Epidermal melanocyte (primary cell): Measurements from ENCODE around the gene ACTN3.
"Not testable (repeated sequence)": the region's sequence is repeated elsewhere in the genome, so short reads cannot be mapped to it uniquely, and the experiment has no call there.

Experiments used
- DNase-seq: peaks from one replicate; pipeline ENCODE4 v3.0.0; 2011; ENCODE audit warnings: low spot score; ENCODE audit not compliant: insufficient read length

Gene ACTN3

DNA sequence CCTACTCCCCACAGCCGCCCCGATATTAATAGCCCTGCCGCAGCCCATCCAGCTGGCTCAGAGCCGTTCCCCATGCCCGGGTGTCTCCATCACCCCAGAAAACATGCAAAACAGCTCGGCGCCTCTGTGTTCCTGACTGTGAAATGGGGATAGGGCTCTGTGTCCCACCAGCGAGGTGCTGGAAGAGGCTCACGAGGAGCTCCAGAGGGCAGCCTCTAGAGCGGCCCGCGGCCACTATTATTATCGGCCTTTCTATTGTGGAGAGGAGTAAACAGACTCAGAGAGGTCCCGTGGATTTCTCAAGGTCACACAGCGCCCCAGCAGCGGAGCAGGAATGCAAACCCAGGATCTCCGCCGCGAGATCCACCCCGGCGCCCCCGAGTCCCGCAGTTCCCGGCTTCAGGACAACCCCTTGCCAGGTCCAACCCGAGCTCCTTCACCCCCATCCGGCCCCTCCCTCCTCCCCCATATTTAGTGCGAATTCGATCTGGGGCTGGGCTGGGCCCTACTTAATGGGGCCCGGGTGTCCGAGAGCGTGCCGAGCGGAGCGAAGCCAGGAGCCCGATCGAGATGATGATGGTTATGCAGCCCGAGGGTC is at the start of gene ACTN3:
ACTN3 (plus strand) TSS at position 536 of the 598 bp plus-strand sequence; CDS start at position 571, 35 bp downstream.
- DNase-seq: no peak

DNA sequence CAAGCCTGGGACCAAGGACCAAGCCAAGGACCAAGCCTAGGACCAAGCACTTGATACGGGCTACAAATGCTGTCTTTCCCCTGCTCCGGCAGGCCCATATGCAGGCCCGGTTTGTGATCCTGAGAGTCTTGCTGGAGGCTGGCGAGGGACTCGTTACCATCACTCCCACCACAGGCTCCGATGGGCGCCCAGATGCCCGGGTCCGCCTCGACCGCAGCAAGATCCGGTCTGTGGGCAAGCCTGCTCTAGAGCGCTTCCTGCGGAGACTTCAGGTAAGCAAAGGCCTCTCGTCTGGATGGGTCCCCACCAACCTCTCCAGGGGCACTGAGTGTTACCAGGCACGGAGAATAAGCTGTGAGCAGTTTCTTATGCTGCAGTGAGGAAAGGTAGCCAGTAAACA is 49.5 kb upstream of the ACTN3 start:
- DNase-seq: no peak

DNA sequence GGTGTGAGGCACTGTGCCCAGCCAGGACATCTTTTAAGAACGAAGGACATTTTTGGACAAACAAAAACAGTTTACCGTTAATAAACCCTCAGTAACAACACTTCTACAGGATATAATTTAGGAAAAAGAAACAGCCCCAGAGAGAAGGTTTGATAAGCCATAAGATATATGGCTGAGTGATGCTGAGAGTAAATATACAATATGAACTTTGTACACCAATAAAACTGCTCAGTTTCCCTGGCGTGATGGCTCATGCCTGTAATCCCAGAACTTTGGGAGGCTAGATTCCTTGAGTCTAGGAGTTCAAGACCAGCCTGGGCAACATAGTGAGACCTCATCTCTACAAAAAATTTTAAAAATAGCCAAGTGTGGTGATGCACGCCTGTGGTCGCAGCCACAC is 48.2 kb upstream of the ACTN3 start:
- no peak for DNase-seq

DNA sequence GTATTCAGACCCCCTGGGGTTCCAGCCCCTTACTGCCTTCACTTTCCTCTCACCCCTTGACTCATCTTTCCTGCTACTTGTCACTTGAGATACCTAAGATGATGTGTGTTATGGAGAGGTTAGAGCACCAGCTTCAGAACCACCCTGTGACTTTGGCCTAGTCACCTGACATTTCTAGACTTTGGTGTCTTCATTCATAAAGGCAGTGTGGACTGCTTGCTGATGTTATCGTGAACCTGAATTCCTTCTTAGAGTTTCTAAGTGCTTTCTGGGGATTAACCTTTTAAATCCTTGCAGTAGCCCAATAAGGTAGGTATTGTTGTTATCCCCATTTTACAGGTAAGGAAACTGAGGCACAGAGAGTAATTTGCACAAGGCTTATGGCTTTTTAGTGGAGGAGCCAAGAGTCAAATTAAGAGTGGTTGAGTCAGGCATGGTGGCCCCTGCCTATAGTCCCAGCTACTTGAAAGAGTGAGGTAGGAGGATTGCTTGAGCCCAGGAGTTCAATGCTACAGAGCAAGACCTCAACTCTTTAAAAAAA is 41.4 kb upstream of the ACTN3 start:
- DNase-seq: no peak

DNA sequence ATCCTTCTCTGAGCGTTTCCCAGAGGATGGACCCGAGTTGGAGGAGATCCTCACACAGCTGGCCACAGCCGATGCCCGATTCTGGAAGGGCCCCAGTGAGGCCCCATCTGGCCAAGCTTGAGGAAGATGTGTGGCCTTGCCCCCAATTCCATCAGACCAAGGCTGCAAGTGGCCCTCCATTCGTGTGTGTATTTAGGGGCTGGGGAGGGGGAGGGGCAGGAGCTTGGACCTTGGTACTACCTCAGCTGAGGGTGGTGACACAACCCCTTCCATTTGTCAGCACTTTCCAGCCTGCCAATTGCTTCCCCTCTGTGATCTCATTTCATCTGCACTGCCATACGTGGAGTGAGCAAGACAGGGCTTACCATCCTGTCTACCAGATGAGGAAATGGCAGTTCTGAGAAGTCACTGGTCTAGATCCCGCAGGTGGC is 37.6 kb upstream of the ACTN3 start:
- DNase-seq: no peak

DNA sequence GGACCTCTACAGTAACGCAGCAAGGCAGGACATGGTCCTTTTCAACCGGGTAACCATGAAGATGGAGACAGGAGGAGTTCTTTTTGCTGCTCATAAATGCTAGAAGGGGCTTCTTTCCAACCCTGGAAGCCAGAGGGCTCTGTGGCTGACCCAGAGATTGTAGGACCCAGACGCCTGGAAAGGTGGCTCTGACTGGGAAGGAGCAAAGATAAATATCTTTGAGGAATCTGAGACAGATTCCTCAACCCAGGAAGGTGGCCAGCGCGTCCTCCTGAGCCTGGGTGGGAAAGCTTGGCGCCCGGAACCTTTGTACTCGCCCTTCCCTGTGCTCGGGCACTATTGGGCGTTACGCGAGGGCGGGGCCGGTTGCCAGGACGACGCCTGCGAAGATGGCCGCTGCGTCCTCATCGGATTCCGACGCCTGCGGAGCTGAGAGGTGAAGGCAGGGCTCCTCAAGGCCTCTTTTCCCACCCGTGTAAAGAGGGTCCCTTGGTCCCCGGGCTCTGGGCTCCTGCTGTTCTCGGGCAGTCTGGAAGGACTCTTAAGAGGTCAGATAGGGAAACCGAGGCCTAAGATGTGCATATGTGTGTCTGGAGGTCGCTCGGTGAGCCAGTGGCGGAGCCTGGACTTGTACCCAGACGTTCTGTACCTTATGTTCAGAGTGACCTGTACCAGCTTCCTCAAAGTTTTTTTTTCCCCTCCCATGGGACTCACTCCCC is 36.3 kb upstream of the ACTN3 start, which contains the start of gene BBS1:
BBS1 (plus strand) TSS at position 365 of the 719 bp plus-strand sequence; CDS start at position 390, 25 bp downstream.
- peak; percentile 91 for DNase-seq

DNA sequence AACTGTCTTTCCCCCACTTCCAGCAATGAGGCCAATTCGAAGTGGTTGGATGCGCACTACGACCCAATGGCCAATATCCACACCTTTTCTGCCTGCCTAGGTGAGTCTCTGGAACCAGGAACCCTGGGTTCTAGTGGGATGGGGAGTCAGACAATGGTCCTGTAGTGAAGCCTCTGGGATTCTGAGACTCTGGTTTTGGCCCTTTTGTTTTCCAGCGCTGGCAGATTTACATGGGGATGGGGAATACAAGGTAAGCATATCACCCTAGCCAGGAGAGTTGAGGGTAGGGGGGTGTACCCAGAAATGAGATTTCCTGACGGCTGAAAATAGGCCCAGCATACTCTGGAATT is 35.7 kb upstream of the ACTN3 start:
- DNase-seq: no peak

DNA sequence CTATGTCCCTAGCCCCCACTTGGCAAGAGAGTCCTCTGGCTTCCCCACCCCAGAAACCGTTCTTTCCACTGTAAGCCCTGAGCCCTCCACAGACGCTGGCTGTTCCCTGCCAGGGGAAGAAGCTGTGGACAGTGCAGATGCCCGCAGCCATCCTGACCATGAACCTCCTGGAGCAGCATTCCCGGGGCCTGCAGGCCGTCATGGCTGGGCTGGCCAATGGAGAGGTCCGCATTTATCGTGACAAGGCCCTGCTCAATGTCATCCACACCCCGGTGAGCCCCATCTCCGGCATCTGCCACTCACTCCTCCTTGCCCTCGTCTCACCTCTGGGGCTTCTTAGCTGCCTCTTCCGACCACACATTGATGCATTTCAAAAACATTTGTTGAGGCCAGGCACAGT is 23.1 kb upstream of the ACTN3 start:
- DNase-seq: no peak

DNA sequence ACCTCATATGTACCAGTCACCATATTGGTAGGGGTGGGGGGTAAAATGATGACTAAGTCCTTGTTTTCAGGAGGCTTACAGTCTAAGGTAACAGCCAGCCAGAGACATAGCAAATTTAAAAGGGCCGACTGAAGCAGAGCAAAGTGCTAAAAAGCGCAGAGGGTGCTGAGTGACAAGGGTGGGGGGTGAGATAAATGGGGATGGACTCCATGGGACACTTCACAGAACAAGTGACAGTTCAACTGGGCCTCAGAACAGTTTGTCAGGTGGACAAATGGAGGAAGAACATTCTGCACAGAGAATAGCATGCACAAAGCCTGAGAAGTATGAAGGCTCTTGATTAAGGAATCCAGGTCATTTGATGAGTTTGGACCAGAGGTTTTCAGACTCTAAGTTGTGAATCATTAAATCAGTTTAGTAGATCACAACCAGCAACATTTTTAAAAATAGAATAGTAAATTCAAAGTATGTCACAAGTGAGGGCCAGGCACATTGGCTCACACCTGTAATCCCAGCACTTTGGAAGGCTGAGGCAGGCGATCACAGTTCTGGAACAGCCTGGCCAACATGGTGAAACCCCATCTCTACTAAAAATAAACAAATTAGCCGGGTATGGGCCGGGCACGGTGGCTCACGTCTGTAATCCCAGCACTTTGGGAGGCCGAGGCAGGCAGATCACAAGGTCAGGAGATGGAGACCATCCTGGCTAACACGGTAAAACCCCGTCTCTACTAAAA is 22.2 kb upstream of the ACTN3 start:
- DNase-seq: no peak

DNA sequence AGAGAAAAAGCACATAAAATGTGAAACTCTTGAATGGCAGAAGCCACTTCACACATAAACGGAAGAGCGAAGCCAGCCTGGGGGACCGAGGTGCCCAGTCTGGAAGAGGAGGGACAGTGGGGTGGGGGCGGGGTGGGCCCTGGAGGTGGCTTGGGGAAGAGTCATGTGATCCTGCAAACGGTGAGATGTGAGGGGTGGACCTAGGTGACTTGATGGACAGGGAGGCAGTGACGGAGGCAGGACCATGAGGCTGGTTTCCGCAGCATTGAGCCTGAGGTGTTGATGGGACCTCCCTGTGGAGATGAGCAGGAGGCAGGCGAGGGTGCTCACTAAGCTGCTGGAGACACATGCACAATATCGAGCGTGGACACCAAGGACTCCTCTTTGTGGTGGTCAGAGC is 17.6 kb upstream of the ACTN3 start:
- no peak for DNase-seq

DNA sequence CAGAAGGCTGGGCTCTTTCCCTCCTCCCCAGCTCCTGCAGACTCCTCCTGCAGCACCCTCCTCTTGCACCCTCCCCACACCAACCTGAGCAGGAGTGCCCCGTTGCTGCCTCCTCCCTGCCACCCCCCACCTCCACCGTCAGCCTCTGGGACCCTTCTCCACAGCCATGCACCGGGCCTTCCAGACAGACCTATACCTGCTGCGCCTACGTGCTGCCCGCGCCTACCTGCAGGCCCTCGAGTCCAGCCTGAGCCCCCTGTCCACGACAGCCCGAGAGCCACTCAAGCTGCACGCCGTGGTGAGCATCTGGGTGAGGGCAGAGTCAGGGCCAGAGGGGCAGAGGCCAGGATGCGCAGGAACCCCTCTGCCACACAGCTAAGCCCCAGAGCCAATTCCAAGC is 17.0 kb upstream of the ACTN3 start:
- no peak for DNase-seq

DNA sequence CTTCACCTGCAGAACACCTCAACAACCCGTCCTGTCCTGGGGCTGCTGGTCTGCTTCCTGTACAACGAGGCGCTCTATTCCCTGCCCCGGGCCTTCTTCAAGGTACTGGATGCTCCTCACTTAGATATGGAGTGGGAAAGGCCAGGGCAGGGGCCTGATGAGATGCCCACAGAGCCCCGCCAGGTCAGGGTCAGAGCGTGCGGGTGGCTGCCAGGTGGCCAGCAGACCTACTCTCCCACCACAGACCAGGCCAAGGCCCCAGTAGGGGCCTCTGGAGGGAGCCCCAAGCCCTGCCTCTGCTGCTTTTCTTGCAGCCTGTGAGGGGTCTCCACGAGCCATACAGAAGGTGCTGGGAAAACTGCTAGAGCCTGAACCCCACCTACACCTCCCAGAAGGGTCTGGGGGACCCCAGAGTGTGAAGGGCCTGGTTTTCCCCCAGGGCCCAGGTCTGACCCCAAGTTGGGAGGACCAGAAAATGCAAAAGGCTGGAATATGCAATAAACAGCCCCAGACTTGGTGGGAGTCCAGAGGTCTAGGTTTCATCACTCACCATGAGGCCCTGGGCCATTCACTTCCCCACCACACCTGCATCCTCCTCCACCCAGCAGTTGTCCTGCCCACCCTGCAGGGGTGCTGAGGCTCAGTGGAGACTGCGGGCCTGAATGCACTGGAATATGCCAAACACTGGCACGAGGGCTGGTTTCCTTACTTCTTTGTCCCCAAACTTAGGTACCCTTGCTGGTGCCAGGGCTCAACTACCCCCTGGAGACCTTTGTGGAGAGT is 15.6 kb upstream of the ACTN3 start:
- DNase-seq: no peak

DNA sequence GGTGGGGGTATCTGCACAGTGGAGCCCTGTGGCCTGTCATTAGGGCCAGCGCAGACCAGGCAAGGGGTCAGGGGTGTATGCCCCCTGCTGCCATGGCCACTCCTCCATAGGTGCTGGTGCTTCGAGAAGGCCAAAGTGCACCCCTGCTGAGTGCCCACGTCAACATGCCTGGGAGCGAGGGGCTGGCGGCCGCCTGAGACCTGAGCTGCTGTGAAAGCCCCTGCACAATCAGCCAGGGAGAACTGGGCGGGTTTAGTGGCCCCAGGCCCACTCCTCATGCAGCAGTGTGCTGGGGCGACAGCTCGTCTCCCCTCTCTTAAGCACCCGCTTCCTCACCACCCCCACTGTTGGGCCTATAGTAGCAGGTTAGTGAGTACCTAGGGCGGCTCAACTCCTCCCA is 14.9 kb upstream of the ACTN3 start:
- no peak for DNase-seq

DNA sequence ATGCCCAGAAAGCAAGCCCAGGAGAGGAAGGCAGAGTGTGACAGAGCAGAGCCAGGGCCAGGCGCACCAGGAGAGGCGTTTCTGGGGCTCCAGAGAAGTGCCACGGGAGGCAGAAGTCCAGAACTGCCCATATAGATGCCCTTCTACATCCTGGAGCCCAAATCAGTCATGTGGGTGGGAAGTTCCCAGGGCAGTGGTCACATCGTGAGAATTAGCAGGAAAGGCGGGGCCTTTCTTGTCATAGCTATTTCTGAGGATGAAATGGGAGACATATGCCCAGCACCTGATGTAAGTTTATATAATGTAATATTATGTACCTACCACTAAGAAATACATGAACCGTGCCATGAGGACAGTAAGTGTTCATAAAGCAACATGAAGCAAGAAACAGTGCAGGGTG is 13.9 kb upstream of the ACTN3 start:
- DNase-seq: no peak

DNA sequence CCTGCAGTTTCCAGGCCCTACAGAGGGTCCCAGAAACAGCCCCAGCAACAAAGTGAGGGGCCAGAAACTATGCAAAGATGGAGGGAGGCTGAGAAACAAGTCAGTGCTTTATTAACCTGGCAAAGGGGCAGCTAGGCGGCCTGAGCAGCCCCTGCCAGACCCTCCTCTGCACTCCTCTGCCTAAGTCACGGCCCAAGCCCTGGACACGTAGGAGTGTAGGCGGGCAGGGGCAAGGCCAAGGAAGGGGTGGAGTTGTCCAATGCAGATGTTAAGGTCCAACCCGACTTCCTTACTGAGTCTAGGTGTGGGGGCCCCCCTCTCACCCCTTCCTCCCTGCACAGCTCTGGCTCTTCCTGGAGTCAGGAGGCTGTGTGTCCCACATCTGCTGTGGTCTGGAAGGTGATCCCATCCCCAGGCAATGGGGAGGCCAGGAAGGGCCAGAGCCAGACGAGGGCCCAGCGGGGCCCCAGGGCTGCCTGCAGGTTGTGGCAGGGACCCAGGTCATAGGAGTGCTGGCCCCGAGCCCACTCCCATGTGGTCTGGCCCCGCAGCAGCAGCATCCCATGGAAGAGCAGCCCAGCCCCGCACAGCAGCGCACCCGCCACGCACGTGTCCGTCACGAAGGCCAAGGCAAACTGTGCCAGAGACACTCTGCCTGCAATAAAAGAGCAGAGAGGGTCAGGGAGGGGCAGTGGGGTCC is 7.4 kb upstream of the ACTN3 start:
- DNase-seq: no peak

DNA sequence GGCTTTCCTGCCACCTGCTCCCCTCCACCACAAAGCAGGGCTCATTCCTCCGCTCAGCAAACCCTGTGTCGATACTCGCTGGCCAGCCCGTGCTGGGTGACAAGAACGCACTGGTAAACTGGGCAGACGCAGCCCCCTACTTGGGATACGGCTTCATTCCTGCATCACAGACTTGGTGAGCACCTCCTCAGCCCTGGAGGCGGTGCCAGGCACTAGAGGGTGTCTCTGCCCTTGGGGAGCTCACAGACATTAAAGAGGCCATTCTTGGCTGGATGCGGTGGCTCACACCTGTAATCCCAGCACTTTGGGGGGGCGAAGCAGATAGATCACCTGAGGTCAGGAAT is 6.9 kb upstream of the ACTN3 start:
- no peak for DNase-seq

DNA sequence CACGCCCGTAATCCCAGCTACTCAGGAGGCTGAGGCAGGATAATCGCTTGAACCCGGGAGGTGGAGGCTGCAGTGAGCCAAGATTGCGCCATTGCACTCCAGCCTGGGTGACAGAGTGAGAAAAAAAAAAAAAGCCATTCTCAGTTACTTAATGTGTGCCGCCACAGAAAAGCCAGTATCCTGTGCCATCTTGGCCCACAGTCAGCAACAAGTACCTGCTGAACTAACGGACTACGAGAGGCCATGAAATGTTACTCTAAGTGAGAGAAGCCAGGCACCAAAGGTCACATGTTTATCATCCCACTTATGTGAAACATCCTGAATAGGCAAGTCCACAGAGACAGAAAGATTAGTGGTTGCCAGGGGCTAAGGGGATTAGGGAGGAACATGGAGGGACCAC is 6.1 kb upstream of the ACTN3 start:
- DNase-seq: not testable (repeated sequence)

DNA sequence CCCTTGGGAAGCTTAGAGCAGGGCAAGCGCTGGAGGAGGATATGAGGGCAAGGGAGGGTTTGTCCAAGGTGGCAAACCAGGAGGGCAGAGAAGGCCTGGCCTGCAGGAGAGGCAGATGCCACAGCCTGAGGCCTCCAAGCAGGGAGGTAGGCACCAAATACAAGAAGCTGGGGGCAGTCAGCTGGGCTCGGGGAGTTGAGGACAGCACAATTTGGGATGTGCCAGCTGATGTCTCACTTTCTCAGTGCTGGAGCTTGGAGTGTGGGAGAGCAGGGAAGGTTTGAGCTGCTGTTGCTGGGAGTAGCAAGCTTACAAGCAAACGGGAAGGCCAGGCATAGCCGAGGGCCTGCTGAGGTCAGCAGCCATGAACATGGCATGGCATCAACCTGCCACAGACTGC is 4.8 kb upstream of the ACTN3 start:
- DNase-seq: no peak

DNA sequence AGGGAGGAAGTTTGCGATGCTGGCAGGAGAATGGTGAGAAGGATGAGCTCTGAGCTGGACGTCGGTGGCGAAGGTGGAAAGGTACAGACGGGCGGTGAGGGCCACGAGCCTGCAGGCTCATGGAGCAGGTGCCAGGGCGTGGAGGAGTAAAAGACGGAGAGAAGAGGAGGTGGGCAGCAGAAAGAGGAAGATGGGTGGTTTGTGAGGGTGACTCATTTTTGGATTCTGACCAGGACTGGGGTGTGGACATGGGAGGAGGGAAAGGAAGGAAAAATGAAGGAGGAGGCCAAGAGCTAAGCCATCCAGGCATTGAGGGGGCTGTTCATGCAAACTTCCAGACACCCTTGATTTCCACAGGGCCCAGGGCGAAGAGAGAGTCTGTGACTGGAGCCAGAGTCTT is 4.3 kb upstream of the ACTN3 start:
- no peak for DNase-seq

DNA sequence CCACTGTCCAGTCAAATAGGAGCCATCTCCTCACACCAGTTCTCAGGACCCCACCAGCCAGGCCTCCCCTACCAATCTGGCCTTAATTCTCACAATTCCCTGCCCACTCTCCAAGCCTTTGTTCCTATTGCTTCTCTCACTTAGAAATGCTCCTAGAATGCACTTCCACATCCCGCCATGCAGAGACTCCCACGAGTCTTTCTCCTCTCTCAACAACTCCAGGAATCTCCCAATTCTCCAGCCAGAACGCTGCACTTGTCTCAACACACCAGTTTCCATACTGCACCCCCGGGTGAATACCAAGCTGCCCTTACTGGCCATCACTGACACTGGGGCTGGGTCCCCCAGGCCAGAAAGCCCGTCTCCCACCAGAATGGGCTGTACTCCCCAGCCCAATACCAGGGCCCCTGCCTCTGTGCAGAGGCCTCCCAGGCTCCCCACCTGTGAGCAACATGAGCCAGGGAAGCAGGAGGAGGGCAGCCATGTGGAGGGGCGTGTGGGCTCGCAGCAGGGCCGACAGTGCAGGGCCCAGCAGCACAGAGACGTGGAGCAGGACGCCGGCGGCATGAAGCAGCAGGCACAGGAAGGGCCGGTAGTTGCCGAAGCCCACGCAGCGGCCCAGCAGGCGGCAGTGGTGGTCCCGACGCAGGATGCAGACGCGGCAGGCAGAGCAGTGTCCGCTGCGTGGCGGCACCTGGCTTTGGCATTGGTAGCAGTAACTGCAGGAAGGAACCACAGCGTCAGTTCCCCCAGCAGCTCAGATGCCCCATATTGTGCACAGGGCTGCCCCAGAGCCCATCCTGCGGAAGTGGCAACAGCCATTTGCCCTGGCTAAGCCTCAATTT is 3.2 kb upstream of the ACTN3 start:
- no peak for DNase-seq
